Transverse colon (tissue), 4 donors: Measurements from ENCODE around the gene FOCAD.

Experiments used
- POLR2A ChIP-seq: fragments of 450-650 bp; IDR thresholded peaks from one replicate; pipeline ENCODE4 v1.6.1; 2016; ENCODE audit warnings: antibody characterized with exemption, mild to moderate bottlenecking, moderate library complexity
- POLR2AphosphoS5 ChIP-seq, 3 donors: sonication (generic); formaldehyde crosslinking; IDR thresholded peaks; one replicate each; pipeline ENCODE4 v1.6.1; 2016; ENCODE audit warnings: antibody characterized with exemption in 3 of 3
- TF ChIP-seq, protein P1 (sequence below), 5 experiments: fragments of 200-600 bp in 3 of 5; fragments of 450-650 bp in 2 of 5; sonication (generic) in 3 of 5; IDR thresholded peaks; 1 replicate in 2 of 5; 2 replicates in 3 of 5; pipeline ENCODE4 v1.5.1; 2016 to 2017; ENCODE audit warnings: antibody characterized with exemption in 5 of 5, inconsistent platforms in 3 of 5, mild to moderate bottlenecking in 2 of 5, moderate library complexity in 1 of 5

DNA sequence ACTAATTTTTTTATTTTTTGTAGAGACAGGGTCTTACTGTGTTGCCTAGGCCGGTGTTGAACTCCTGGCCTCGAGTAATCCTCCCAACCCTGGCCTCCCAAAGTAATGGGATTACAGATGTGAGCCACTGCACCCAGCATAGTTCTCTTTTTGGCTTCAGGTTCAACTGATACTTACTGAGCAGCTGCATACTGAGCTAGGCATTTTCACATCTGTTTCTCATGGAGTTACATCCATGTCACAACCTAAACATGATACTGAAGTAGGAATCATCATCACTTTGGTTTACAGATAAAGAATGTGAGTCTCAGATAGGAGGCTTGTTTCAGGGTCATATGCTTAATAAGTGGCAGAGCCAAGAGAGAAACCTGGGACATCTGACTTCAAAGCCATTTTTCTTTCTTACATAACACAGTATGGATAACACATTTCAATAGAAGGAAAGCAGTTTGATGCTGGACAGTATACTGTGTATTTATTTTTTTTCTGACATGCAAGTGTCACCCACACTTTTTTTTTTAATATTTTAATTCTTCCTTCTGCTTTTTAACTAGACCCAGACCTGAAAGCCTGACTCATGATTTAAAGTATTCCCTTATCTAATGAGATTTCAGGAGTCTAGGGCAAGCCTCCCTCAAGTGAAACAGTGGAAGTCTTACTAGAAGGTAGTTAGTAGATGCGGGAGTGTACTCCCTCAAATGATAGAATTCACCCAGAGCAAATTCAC is 256.6 kb downstream of the FOCAD start:
- TF ChIP-seq POLR2AphosphoS5 (IDR thresholded peaks at IDR 0.05) (no peak), POLR2A (no peak)
- TF ChIP-seq, protein P1, sequence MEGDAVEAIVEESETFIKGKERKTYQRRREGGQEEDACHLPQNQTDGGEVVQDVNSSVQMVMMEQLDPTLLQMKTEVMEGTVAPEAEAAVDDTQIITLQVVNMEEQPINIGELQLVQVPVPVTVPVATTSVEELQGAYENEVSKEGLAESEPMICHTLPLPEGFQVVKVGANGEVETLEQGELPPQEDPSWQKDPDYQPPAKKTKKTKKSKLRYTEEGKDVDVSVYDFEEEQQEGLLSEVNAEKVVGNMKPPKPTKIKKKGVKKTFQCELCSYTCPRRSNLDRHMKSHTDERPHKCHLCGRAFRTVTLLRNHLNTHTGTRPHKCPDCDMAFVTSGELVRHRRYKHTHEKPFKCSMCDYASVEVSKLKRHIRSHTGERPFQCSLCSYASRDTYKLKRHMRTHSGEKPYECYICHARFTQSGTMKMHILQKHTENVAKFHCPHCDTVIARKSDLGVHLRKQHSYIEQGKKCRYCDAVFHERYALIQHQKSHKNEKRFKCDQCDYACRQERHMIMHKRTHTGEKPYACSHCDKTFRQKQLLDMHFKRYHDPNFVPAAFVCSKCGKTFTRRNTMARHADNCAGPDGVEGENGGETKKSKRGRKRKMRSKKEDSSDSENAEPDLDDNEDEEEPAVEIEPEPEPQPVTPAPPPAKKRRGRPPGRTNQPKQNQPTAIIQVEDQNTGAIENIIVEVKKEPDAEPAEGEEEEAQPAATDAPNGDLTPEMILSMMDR (IDR thresholded peaks at IDR 0.05), result no peak
